NCI-H524 (cell line): Measurements from ENCODE around the gene PKDCC.

ENCODE experiments used
- DNase-seq, 2 experiments: peaks; one replicate each; lab custom pipeline; 2025; lab: John Stamatoyannopoulos, UW

Gene PKDCC

DNA sequence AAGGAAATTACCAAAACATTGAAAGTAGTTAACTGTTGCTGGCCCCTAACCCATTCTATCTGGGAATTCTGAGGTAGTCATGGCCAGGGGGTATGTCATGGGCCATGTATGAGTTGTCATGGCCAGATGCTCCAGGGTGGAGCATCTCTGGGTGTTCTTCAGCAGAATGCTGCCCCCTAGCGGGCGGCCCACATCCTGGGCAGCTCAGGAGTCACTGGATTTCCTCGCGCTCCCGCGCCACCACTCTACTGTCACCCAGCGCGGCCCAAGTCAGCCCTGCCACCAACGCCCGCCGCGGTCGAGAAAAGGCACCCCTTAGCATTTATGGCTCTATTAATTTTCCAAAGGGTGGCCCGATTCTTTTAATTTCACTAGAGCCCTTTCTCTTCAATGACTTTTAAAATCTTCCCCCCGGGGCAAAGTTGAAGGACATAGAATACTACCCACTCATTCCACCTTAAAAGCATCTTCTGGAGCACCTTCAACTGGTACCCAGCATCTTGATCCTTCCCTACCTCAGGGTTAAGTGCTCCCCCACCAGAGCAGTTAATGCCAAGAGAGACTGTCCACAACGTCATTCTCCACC lies 41.6 kb downstream of the PKDCC start:
- peak in 1 of 2 experiments; percentile 53 for DNase-seq

GRCh38 chr2:42090216-42090615 lies 42.4 kb downstream of the PKDCC start:
- DNase-seq = peak; percentile 84 to 96

DNA sequence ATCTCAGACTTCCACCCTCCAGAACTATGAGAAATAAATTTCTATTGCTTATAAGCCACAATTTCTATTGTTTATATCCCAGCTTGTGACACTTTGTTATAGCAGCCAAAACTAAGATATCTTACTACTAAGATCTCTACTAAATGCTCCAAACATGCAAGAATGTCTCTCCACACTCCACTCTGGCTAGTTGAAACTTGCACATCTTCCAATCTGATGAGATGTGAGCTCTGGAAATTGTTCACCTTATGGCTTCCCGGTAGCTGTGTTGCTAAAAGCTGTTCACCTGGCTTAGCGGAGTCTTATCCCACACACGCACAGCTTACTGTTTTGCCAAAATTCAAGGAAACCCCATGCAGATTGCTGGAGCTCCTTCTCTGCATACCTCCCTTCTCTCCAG lies 43.9 kb downstream of the PKDCC start:
- DNase-seq = no peak

- DNase-seq = no peak
These were observed 44.5 kb downstream of the PKDCC start for GRCh38 chr2:42092084-42092996.

DNA sequence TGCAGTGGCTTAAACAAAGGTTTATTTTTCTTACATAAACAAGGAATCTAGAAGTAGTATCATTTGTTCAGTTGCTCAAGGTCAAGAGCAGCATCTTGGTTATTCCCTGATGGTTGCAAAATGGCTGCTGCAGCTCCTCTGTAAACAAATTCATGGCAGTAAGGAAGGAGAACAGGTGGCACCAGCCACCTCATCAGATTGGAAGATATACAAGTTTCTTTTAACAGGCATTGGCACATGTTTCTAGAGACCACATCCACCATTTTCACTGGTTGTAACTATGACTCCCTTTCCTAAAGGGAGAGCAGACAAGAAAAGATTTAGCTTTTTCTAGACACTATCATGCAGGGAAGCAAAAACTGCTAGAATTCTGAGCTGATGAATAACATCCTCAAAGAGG lies 46.3 kb downstream of the PKDCC start:
- DNase-seq = no peak

DNA sequence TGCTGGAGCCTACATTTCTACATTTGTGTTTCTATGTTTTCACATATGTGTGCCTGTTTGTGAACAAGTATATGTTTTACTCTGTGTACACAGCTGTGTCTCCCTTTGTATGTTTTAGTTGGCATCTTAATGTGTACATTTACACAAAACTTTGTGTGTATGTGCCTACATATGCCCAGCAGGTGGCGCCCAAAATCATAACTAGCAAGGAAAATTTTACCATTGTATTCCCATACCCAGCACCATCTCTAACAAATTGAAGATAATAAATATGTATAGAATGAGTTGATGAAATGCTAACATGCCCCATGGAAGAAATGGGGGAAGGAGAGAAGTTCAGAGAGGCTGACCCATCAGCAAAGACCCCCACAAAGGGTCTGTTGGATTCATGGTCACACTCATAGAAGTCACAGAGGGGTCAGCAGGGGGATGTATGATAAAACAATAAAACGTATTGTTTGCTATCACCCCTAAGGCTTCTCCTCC lies 48.1 kb downstream of the PKDCC start:
- peak; percentile 52 to 76 for DNase-seq

GRCh38 chr2:42096869-42097591 lies 49.2 kb downstream of the PKDCC start:
- no peak for DNase-seq

DNA sequence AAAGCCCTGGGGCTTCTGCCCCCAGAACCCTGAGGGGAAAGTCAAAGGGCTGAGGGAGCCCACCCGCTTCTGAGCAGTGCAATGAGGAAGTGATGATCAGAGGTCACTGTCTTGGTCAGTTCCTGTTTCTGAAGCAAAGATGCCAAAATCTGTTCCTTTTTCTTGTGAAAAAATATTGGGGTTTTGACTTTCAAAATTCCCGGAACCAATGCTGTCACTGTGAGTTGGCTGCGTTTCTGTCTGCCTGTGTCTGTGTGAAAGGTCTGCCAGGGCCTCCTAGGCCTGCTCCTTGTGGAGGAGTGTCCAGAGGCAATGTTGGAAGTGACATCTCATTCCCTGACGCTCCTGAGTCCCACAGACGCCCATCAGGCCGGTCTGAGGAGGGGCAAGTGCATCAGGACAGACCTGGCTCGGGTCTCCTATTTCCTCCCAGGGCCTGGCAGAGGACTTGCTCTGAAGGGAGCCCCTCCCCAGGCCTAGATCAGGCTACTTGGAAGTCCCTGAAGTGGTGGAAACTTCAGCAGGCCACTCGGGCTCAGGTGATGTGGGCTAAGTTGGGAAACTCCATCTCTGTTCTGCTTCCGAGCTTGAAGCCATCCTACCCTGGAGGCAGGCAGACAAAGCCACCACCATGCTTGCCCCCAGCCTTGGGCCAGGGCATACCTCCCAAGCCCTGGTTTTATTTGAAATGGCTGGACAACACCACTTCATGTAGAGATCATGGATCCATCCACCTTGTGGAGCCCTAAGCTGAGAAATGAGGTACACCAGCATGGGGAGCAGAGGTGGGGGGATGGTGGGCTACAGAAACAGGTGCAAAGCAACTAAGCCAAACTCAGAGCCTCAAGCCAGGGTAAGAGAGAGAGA lies 51.0 kb downstream of the PKDCC start:
- no peak for DNase-seq

DNA sequence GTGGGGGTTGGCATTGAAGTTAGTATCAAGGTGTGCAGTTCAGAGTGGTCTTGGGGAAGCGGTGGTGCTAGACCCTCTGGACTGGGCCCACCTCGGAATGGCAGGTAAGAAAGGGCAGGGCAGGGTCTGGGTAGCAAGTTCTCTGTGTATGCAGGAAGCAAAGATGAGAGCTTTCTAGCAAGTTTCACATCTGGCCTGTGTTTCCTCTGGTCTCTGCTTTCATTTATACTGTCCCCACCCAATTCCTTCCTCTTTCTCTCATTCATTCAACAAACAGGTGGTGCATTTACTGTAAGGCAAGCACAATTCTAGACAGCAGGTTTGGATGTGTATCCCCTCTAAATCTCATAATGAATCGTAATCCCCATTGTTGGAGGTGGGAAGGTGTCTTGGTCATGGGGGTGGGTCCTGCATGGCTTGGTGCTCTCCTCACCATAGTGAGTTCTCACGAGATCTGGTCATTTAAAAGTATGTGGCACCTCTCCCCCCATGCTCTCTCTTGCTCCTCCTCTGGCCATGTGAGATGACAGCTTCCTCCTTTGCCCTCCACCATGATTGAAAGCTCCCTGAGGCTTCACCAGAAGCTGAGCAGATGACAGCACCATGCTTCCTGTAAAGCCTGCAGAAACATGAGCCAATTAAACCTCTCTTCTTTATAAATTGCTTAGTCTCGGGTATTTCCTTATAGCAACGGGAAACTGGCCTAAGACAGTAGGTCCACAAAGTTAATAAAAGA lies 51.8 kb downstream of the PKDCC start:
- no peak for DNase-seq

GRCh38 chr2:42100683-42101205 lies 52.9 kb downstream of the PKDCC start:
- DNase-seq = no peak

GRCh38 chr2:42101206-42102023 lies 53.6 kb downstream of the PKDCC start:
- DNase-seq = no peak

DNA sequence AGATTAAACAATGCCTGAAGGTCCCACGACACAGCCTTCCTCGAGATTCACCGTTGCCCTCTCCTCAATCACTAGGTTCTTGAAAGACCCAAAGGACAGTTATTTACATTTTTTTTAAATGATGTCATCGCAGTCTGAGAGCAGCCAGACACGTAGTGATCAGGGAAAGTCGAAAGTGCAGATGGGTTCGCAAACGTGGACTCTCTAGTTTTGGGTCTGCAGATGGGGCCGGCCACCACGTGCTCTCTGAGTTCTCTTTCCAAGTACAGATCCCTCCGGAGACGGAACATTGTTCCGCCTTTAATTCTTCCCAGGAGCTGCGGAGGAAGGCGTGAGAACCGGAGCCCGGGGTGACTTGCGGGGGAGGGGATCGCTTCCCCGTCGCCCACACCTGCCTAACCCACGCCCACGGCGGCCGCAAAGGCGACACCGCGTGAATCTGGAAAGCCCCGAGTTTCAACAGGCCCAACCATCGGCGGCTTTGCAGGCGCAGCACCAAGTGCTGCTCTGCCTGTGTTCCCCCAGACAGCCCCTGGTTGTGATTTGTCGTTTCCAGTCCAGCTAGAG lies 54.3 kb downstream of the PKDCC start:
- no peak for DNase-seq

DNA sequence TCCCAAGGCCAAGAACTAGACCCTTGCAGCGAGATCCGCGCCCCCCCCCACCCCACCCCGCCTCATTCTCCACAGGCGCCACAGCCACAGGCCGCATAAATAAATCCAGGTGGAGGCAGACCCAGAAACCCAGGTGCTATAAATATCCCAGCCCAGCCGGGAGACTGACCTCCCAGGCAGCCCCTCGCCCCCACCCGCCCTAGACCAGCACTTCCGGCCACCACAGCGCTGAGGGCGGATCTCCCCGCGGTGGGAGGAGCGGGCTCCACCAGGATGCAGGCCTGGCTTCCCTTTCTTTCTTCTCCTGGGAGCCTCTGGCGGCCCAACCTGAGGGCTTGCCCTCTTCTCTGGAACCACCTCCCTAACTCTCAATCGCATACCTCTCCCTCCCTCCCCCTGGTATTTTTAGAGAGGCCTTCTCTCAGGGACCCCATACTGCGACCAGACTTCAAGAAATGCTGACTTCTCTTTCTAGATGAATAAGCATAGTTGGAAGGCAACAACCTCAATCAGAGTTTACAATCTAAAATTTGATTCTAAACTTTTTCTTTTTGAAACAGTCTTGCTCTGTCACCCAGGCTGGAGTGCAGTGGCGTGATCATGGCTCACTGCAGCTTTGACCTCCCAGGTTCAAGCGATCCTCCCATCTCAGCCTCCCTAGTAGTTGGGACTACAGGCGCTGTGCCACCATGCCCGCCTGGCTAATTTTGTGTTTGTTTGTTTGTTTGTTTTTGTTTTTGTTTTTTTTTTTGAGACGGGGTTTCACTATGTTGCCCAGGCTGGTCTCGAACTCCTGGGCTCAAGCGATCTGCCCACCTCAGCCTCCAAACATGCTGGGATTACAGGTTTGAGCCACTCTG lies 55.0 kb downstream of the PKDCC start:
- no peak for DNase-seq

GRCh38 chr2:42103829-42104228 lies 56.0 kb downstream of the PKDCC start:
- DNase-seq = no peak

- no peak for DNase-seq
These were observed 56.8 kb downstream of the PKDCC start for GRCh38 chr2:42104621-42105020.

DNA sequence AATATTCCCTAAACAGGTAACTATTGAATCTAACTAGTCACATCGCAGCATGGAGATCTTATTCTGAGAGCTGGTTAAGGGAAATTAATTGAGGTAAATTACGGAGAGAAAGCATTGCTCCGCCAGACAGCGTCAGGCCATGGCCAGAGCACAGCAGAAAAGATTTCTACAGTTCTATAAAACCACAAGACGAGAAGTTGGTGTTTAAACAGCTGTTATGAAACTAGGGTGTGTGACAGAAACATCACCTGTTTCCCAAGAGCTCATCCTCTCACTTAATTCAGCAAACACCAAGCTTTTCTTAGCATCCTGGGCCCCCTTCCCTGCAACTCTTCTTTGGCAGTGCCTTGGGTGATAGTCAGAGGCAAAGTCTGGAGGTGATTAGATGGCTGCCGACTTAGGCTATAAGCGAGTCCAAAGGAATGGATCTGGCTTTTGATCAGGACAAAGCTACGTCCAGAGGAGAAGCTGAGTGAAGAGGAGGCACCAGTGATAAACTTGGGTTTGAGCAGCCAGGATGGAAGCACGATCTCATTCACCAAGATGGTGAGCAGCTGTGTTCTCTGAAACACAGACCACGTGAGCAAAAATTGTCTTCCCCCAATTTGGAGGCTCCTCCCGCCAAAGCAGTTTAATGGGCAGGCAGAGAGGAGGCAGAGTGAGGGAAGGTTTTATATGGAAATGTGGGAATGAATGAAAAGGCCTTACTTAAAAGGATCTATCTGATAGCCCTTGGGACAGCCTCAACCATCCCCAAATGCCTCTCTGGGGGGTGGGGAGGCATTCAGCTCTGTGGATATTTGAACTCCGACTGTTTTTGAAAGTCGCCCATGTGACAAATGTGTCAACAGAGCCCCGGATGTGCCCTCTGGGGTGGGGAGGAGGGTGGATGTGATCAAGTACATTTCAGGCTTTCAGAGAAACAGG lies 57.8 kb downstream of the PKDCC start:
- DNase-seq = no peak

GRCh38 chr2:42106257-42106816 lies 58.5 kb downstream of the PKDCC start:
- DNase-seq = no peak
